HG02970 (cell line): Measurements from ENCODE around the gene HINT3.
A peak's percentile ranks its signal among the peaks of the same experiment; 100 is the strongest.
"Not testable (repeated sequence)": the region's sequence is repeated elsewhere in the genome, so short reads cannot be mapped to it uniquely, and the experiment has no call there.

Experiments used
- ATAC-seq: cut with Tn5 transposase; IDR thresholded peaks from one replicate; pipeline ENCODE4 v1.9.1; 2021; ENCODE audit warnings: mild to moderate bottlenecking, moderate library complexity, moderate number of reproducible peaks; ENCODE audit not compliant: unreplicated experiment, low FRiP score

Gene HINT3

DNA sequence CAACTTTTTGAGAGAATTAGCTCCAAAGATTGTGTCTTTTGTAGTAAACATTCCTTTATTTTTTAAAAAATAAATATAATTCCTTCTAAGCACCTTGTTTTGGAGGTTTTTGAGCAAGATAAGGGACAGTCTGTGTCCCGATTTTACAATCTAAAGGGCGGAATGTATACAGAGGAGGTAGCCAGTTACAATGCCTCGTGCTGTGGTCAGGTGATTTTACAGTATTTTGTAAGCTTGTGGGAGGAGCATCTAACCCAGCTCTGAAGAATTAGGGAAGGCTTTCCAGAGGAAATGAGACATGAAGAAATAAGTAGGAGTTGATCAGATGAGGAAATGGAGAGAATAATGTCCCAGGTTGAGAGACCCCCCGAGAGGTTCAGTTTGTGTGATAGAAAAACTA, 1.3 kb downstream of the HINT3 start:
- ATAC-seq = no peak

DNA sequence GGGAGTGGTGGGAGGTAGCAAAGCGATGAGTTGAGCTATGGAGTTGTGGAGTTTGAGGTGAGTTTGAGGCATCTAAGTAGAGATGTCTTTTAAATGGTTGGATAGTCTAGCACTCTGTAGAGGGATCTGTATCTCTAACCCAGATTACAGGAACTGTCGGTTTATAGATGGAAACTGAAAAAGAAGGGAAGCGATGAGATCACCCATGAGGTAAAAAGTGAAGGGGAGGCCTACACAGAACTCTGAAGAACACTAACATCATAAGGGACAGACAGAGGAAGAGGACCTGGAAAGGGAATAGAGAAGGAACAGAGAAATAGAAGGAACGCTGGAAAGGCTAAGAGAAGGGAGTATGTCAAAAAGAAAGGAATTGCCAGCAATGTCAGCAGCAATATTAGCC, 2.5 kb downstream of the HINT3 start:
- no peak for ATAC-seq

DNA sequence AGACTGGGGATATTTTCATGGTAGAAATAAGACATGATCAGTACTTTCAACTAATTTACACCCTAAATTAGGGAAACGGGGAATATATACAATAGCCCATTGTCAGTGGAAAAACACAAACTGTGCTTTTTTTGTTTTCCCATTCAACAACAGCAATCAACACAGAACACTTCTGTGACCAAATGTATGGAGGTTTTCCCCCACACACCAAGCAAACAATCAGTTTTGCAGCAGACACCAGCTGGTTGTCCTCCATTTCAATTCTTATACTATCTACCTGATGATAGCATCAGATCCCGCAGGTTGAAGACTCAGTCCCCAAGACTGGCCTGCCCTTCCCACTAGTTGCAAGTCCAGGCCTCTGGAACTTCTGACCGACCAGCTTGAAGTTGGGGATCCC, 4.5 kb downstream of the HINT3 start:
- ATAC-seq = no peak

DNA sequence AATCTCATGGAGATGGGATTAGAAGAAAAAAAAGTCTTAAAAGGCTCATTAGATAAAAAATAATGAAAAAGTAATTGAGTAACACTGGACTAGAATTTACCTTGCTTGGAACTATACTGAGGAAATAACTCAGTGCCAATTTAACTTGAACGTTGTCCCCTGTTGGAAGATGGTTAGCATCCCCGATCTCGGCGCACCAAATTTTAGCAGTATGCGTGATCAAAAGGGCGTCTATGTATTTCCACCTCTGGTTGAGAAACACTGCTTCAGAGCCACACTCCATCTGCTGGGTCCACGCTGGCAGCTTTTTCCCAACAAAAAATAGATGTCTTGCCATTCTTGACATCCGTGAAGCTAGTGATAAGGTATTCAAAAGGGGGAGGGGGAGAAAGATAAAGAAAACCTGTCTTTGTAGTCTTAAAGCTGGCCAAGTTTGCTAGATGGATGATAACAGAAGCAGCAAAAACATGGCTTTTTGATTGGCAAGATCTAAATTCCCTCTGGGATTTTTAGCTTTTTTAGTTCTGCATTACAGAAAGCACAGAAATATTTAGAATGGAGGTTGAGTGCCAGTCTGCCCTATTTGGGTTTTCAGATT, 6.4 kb downstream of the HINT3 start:
- ATAC-seq = no peak

DNA sequence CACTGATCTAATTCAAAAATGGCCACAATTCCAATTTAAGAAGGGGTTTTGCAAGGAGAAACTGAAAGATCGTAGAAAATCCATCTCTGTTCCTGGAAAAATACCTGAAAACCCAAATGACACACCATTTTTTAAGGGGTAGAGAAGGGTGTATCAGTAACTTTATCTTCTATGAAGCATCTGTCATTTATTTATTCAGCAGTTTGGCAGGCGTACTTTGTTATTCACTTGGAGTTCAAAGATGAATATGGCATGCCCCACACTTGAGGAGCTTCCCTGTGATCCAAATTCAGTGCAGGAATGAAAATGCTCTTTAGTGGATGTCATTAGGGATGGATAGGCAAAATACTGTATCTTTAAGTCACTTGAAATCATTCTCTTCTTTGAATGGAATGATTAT, 7.2 kb downstream of the HINT3 start:
- ATAC-seq = no peak

DNA sequence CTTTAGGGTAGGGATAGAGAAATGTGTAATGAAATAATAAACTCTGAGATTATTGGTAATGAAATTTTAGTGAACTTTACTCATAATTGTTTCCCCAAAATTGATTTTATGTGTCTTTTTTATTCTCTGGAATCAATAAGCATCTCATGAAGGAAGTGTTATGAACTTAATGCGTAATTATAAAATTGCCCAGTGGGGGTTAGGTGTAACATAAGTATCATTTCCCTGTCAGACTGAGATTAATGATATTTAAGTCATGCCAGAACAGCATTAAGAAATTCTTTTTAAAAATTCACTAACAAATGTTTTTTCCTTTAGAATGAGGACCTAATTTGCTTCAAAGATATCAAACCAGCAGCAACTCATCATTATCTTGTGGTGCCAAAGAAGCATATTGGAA, 10.0 kb downstream of the HINT3 start:
- no peak for ATAC-seq

DNA sequence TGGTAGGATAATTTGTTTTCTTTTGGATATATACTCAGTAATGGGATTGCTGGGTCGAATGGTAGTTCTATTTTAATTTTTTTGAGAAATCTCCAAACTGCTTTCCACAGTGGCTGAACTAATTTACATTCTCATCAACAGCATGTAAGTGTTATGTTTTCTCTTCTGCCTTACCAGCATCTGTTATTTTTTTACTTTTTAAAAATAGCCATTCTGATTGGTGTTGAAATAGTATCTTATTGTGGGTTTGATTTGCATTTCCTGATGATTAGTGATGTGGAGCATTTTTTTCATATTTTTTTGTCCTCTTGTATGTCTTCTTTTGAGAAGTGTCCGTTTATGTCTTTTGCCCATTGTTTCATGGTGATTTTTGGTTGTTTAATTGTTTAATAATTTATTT, 11.9 kb downstream of the HINT3 start:
- ATAC-seq = no peak

DNA sequence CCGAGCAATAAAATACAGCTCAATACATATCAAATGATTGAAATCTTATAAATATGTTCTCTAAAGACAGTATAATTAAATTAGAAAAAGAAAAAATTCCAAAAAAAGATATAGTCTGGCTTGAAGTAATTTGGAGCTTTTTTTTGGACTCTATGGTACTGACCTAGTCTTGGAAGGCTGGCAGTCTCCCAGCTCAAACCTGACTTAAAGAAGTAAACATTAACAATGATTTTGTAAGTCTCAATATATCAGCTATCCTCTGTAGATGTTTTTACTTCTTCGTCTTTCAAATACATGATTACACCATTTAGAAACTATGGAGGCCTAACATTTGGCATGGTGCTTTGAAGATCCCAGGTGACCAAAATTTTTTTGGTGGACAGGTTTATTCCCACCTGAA, 14.2 kb downstream of the HINT3 start:
- no peak for ATAC-seq

DNA sequence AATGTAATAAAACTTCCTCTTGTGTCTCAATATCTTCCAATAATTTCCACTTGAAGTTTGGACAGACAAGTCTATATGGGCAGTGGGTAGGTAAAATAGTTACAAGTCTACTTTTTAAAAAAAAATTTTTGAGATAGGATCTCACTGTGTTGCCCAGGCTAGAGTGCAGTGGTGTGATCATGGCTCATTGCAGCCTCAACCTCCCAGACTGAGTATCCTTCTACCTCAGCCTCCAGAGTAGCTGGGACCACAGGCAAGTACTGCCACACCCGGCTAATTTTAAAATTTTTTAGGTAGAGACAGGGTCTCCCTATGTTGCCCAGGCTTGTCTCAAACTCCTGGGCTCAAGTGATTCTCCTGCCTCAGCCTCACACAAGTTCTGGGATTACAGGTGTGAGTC, 15.9 kb downstream of the HINT3 start:
- ATAC-seq = not testable (repeated sequence)

DNA sequence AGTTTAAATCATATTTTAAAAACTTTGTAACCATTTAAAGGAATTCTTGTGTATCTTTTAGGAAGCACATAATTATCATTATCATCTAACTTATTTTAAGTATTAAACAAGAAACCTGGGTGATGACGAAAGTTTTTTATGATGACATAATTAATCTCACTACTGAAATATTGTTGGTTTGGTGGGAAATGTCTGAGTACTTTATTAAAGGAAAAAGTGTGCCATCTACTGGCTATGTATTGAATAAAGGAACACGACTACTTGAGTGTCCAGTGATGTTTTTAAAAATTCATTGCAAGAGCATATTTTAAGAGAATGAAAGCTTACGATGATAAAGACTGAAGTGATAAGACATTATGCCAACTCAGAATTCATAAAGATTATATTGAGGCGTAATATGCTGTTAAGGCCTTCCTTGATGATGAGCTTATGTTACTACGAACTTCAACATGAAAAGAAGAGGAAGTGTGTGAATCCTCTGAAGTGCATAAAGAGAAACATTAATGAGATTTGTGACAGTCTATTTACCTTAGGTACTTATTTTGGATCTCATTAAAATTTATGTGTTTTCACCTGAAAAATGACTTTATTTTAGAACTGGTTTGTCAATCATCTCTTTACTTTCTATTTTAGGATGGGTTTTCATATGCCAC, 17.8 kb downstream of the HINT3 start:
- ATAC-seq = no peak

DNA sequence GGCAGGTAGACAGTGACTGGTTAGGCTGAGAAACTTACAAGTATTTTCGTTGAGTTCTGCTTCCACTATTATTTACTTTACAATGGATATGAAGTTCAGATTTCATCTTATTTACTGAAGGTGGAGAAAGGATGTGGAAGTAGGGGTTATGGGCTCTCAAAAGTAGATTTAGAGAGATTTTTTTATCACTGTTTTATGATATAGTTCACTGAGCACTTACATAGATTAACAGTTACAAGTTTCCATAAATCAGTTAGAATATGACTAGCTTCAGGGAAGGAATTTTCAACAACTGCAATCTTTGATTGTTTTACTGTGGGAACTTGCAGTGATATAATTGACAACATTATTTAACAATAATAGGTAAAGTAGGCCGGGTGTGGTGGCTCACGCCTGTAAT, 22.5 kb downstream of the HINT3 start:
- no peak for ATAC-seq

DNA sequence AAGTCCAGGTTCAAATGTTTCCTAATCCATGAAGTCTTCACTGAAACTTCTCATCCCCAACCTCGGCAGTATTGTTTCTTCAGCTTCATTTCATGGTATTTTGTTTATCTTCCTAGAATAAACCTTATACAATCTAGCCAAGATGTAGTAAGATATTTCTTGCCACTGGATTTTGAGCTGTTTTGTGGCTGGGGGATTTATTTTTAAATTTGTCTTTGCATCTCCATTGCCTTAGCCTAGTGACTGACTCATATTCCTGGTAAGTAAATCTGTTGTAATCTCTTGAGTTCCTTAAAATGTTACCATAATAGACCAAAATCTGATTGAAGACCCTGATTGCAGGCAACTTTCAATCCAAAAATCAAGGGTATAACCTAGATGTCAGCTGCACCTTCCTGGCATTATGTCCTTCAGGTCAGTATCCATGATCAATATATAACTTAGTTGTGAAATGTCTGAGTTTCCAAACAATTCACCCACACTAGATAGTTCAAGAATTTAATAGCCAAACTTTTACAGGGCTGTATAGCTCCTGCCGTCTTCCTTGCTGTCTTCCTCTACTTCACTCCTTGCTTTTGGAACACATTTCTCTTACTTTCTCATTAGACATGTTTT, 25.1 kb downstream of the HINT3 start:
- ATAC-seq = no peak

DNA sequence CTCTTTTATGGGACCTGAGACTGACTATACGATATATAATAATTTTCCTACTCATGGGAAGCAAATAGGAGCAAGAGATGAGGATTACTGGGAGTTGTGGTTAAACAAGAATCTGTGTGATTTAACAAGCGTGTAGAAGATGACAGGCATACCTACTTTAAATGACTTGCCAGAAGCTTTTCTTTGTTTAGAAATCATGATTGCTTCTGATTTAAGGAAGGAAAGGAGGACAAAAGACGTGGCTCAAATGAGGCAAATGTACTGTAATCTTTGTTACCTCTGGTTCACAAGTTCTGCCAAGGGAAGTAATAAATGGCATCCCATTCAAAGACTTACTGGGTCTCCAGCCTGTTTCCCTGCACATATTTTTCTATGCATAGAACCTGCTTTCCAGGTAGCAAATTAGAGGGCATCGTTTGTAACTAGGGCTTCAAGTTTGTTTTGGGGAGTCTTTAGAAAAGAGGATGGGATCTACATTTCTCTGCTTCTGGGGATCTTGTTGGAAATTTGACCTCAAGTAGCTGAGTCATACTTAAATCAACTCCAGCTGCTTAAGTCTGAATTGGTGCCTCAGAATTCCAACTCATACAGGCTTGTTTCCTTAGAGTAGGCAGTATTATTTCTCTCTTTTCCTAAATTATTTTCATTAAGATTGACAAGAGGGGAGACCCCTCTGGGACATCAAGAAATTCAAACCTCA, 26.8 kb downstream of the HINT3 start:
- no peak for ATAC-seq

DNA sequence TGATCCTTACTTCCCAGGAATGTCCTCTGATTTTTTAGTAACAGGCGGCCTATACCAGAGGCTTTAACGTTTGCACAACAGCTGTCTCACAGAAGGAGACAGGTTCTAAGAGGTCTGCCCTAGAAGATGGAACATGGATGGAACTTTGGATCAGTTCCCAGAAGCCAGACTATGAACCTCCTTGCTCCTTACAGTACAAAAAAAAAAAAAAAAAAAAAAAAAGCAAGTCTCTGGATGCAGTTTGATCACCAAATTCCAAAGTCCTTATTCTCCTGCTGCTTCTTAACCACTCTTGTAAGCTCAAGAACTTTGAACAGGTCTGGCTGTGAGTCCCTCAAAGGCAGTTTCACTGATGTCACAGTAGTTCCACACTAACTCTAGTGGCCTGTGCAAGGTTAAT, 27.7 kb downstream of the HINT3 start:
- no peak for ATAC-seq

DNA sequence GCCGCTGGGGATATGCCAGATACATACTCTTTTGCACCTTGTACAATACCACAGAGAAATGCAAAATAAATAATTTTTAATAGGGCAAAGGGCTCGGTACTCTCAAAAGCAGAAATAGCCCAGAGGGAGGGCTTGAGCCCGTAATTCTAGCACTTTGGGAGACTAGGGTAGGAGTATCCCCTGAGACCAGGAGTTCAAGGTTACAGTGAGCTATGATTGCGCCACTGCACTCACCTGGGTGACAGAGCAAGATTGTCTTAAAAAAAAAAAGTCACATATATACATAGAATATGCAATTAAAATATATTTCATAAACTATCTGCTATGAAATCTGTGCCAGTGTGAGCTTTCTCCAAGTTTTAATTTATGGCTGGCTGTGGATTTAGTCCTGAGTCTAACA, 29.0 kb downstream of the HINT3 start:
- no peak for ATAC-seq

DNA sequence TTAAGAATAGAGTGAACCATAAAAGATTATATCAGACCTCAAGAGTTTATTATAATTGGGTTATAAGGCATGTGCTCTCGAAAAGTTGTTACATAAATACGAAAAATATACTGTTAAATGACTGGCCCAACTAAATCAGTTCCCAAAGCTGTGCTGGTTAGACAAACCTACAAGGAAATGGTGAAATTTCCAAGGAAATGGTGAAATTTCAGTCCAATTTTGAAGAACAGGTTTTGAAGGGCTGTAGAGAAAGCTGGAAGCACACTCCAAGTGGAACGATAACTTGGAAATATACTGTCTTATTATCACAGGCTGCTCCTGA, 29.4 kb downstream of the HINT3 start:
- no peak for ATAC-seq

DNA sequence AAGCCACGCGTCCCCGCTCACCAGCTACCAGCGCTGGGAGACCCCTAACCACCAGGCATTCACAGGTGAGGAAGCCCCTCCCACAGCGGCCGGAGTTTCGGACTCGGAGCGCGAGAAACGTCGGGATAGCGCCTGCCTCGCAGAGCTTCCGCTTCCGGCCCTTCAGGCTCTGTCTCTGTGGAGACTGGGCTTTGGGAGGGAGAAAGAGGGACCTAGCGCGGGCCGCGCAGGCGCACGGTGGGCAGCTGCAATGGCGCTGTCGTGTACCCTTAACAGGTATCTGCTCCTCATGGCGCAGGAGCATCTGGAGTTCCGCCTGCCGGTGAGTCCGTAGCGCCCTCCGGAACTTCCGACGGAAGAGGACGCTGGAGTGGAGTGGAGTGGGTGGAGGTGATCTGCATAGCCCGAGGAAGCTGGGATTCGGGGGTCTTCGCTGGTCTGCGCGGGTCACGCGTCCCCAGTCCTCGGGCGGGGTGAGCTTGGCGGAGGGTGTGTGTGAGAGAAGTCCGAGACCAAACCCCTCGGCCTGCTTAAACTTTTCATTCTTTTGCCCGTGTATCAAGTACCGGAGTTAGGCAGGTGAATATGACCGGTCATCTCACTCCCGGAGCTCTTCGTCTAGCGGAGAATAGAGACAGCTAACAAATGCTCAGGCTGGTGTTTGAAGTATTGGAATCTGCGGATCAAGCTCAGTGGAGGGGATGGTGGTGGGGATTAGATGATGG, 29.9 kb downstream of the HINT3 start, which contains the start of gene TRMT11:
Gene TRMT11, plus strand, starts transcription at position 240 of the 725 bp plus-strand sequence. Its CDS starts 11 bp downstream, at position 251.
- peak; percentile 97 for ATAC-seq

DNA sequence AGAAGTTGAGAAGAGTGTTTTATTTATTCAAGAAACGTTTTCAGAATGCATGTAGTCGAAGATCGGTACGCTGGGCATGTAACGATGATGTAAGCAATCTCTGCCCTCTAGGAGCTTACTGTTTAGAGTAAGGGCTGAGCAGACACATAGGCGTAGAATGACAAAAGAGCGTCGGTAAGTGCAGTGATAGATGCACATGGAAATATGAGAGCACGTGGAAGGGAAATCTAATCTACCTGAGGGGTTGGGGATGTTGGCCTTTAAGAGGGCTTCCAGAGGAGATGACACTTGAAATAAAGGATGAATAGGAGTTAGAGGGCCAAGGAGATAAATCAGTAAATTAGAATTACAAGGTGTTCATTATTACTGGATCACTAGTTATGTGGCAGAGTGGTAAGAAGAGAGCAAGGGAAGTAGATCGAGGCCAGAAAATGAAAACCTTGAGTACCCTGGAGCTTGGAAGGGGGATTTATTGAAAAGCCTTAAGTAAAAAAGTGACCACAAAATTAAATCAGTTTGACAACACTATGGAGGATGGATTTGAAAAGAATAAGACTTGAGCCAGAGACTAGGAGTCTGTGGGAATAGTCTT, 30.6 kb downstream of the HINT3 start:
- peak; percentile 28 for ATAC-seq

DNA sequence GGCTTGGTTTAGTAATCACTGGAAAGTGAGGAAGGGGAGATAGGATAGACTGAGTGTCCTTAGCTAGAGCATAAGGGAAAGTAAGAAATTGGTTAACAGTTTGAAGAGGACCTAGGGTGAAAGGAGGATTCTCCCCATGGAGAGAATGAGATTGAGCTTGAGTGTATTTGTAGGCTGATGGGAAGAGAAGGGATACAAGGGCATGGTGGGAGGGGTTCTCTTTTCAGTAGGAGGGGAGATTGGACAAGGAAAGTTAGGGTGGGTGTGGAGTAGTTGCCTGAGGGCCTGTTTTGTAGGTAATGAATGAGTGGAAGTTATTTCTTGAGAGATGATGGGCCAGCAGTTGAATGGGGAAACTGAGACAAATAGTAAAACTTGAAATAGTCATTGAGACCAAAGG, 31.7 kb downstream of the HINT3 start:
- ATAC-seq = no peak

DNA sequence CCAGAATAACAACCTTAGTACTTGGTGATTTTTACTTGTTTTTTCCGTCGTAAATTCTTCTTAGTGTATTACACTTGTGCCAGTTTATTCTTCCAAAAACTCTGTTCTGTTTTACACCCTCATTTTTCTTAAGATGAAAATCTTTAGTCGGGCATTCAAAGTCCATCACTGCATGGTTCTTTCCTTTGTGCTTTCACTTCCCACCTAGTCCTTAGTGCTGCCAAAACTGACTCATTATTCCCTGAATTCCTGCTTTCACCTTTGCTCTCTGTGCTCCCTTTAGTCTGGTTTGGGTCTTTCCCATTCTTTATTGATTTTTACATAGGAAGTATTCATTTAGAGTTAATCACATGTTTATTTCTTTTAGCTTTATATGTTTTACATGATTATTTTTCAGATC, 33.1 kb downstream of the HINT3 start:
- no peak for ATAC-seq

DNA sequence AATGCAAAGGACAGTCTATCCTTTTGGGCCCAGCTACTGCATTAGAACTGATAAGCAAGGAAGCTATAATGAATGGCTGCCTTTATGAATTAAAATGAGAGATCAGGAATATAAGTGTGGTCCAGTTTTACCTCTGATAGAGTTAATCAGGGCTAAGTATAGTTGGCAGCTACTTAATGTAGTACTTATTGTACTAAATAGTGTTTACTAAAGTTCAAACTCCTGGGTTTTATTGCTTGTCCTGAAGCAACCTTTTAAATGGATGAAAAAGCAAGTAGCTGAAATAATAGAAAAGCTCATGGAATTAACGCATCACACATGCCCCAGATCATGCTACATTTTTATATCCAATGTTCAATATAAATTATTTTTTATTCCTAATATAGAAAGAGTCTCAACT, 35.1 kb downstream of the HINT3 start:
- ATAC-seq = no peak
